ENCODE data around the gene PRMT7.
A peak's percentile ranks its signal among the peaks of the same experiment; 100 is the strongest.

The PRMT7 gene

DNA sequence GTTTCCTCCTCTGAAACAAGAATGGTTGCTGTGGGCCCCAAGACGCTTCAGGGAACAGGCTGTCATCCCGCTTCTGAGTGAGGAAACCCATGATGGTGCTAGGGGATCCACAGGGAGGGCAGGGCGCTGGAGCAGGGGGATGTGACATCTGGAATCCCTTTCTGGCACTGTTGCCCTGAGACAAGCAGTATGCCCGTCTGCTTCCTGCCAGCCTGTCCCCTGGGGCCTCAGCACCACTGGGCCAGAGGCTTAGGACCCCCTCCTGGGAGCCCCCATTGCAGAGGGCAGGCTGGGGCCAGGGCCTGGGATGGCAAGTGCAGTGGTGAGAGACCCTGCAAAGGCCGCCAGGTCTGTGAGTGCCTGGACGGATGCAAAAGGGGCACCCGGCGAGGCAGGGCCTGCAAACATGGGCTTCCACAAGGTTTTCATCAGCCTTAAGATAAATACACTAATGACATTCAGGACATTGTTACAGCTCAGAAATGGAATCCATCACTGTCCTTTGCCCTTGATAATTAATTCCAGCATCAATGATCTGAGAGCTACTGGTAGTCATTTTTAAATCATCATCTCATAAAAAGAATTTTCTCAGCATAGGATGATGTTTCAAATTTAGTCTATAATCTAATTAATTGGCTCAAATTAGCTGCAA lies 51.6 kb downstream of the PRMT7 start:
- TF ChIP-seq Cebpa-rat (IDR thresholded peaks at IDR 0.05) = no peak
- Histone ChIP-seq H4K20me1 (peaks cover 0 to 88% (median 0%) of the 10 kb centered on the region in 11 experiments; a peak in 11 of 22 replicates), H3K36me3 (peaks cover 6 to 25% (median 9%) of the 10 kb centered on the region in 11 experiments; a peak in 14 of 22 replicates), H3K27ac (peak overlapping the region in 7 of 11 experiments; percentile 39 to 87 (median 55); a peak in 12 of 22 replicates), H3K4me3 (no peak overlapping the region), H3K4me1 (peaks cover 77 to 100% (median 95%) of the 10 kb centered on the region in 10 experiments), H3K27me3 (peaks cover 0 to 40% (median 2%) of the 10 kb centered on the region in 11 experiments; a peak in 14 of 22 replicates), H3K9me3 (replicated peaks in 1 of 11) (no peaks in the 10 kb centered on the region), H3K9ac (peak overlapping the region in 9 of 11 experiments; percentile 11 to 76 (median 33); a peak in 10 of 22 replicates), H3K4me2 (peak overlapping the region; percentile 55 to 100 (median 96))

DNA sequence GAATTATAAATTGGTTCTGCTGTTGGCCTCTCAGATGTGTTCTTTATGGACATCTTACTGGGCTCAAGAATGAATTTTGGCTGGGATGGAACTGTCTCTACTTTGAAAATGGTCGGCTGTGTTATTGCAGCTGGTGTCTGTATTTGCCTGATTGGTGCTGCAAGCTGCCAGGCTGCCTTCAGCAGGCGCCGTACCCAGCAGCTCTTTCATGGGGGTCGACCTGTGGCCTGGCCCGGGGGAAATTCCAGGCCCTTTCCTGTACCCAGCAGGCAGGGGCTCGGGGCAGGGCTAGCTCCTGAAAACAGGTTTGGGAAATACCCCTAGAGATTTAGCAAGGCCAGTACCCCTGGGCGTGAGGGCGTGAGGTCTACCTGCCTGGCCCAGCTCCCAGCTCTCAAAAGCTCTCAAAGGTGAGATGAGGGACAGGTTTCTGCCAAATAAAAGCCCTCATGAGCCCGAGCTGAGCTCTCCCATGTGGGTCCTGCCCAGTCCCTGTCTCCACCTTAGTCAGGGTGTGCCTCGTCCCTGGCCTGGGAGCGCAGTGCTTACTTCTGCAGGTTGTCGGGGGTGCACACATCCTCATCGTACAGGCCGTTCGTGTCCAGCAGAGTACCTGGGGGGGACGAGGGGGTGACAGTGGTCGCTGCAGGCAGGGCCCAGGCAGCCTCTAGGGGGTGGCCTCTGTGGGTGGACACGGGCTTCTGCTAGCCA lies 52.3 kb downstream of the PRMT7 start:
- peak overlapping the region in 3 of 11 experiments; percentile 46 to 87 (median 86); a peak in 4 of 22 replicates for H3K27ac ChIP-seq
- H3K4me2 ChIP-seq = peak overlapping the region; percentile 77 to 100 (median 96); a peak in 20 of 22 replicates
- no peak overlapping the region for H3K4me3 ChIP-seq
- TF ChIP-seq Cebpa-rat (IDR thresholded peaks at IDR 0.05) = no peak
- H4K20me1 ChIP-seq = peaks cover 0 to 88% (median 0%) of the 10 kb centered on the region in 11 experiments; a peak in 10 of 22 replicates
- H3K9me3 ChIP-seq (replicated peaks in 1 of 11) = no peaks in the 10 kb centered on the region
- H3K9ac ChIP-seq = no peak overlapping the region
- H3K27me3 ChIP-seq = peaks cover 6 to 43% (median 9%) of the 10 kb centered on the region in 11 experiments; a peak in 16 of 22 replicates
- H3K4me1 ChIP-seq = peaks cover 70 to 100% (median 95%) of the 10 kb centered on the region in 10 experiments
- H3K36me3 ChIP-seq = peaks cover under 1 to 18% (median 2%) of the 10 kb centered on the region in 11 experiments; a peak in 10 of 22 replicates

- Histone ChIP-seq H3K4me2 (peak overlapping the region; percentile 77 to 100 (median 96)), H3K9ac (peak overlapping the region in 6 of 11 experiments; percentile 22 to 34 (median 30); a peak in 6 of 22 replicates), H3K4me1 (peaks cover 65 to 100% (median 95%) of the 10 kb centered on the region in 10 experiments), H4K20me1 (peaks cover 0 to 88% (median 0%) of the 10 kb centered on the region in 11 experiments; a peak in 10 of 22 replicates), H3K36me3 (peaks cover 0 to 11% (median 0%) of the 10 kb centered on the region in 11 experiments; a peak in 3 of 22 replicates), H3K9me3 (replicated peaks in 1 of 11) (no peaks in the 10 kb centered on the region), H3K27ac (peak overlapping the region in 6 of 11 experiments; percentile 6 to 87 (median 43); a peak in 9 of 22 replicates), H3K4me3 (no peak overlapping the region), H3K27me3 (peaks cover 6 to 51% (median 16%) of the 10 kb centered on the region in 11 experiments; a peak in 19 of 22 replicates)
- no peak for TF ChIP-seq Cebpa-rat (IDR thresholded peaks at IDR 0.05)
Measured at GRCh38 chr16:68363658-68364521, 53.1 kb downstream of the PRMT7 start.

DNA sequence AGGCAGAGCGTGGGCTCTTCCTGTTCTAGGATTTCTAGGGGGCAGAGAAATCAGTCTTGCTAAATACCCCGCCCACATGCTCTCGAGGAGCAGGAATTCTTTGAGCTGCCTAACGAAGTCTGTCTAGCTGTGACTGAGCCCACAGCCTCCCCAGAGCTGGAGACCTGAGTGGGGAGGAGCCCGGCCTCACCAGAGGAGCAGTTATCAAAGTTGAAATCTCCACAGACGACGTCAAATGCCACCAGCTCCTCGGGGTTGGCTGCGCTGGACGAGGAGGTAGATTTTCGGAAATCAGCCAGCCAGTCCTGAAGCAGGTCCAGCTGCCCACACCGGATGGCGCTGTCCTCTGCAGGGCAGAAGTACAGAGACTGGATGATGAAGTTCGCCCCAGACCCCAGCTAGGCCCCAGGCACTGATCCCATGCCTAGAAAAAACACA lies 53.8 kb downstream of the PRMT7 start:
- Histone ChIP-seq H3K36me3 (peaks cover 0 to 5% (median 0%) of the 10 kb centered on the region in 11 experiments; a peak in 2 of 22 replicates), H3K4me1 (peaks cover 65 to 100% (median 95%) of the 10 kb centered on the region in 10 experiments), H3K27ac (peak overlapping the region in 6 of 11 experiments; percentile 6 to 87 (median 43); a peak in 10 of 22 replicates), H3K9ac (peak overlapping the region in 5 of 11 experiments; percentile 22 to 34 (median 32); a peak in 8 of 22 replicates), H3K4me2 (peak overlapping the region; percentile 77 to 100 (median 96)), H3K27me3 (peaks cover 6 to 53% (median 16%) of the 10 kb centered on the region in 11 experiments; a peak in 19 of 22 replicates), H4K20me1 (peaks cover 0 to 86% (median 0%) of the 10 kb centered on the region in 11 experiments; a peak in 10 of 22 replicates), H3K4me3 (no peak overlapping the region), H3K9me3 (replicated peaks in 1 of 11) (no peaks in the 10 kb centered on the region)
- TF ChIP-seq Cebpa-rat (IDR thresholded peaks at IDR 0.05) = no peak

DNA sequence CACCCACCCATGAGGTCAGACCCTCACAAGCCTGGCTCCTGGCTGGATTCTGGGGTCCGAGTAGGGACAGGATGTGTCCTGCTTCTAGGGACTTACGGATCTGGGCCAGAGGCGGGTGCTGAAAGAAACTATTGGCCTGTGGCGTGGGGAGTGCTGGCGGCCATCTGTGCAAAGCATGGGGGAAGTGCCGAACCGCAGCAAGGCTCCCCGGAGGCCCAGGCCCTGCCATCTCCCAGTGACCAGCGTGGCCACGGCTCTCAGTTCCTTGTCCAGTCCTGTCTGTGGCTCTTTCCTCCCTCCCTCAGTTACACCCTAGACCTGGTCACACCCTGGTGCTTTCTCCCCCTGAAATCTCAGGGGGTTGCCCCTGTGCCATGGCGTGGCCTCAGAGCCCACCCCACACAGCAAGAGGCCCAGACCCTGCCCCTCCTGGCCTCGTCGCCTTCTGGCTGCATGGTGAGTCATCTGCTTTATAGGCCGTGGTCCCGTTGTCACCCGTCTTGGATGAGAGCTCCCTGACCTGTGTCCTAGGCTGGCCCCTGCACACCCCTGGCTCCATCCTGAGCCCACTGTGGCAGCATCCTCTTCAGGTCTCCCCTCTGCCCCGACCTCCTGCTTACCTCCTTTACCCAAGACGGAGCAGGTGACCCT lies 54.5 kb downstream of the PRMT7 start:
- Histone ChIP-seq H3K36me3 (peaks cover 0 to 5% (median 0%) of the 10 kb centered on the region in 11 experiments; a peak in 2 of 22 replicates), H3K27me3 (peaks cover 6 to 51% (median 16%) of the 10 kb centered on the region in 11 experiments; a peak in 19 of 22 replicates), H3K9ac (peak overlapping the region in 7 of 11 experiments; percentile 19 to 55 (median 28); a peak in 10 of 22 replicates), H4K20me1 (peaks cover 0 to 86% (median 0%) of the 10 kb centered on the region in 11 experiments; a peak in 11 of 22 replicates), H3K9me3 (replicated peaks in 1 of 11) (no peaks in the 10 kb centered on the region), H3K27ac (peak overlapping the region in 6 of 11 experiments; percentile 4 to 87 (median 43); a peak in 8 of 22 replicates), H3K4me3 (no peak overlapping the region; a peak in 1 of 20 replicates), H3K4me2 (peak overlapping the region; percentile 77 to 100 (median 96)), H3K4me1 (peaks cover 65 to 100% (median 95%) of the 10 kb centered on the region in 10 experiments)
- TF ChIP-seq Cebpa-rat (IDR thresholded peaks at IDR 0.05) = no peak

DNA sequence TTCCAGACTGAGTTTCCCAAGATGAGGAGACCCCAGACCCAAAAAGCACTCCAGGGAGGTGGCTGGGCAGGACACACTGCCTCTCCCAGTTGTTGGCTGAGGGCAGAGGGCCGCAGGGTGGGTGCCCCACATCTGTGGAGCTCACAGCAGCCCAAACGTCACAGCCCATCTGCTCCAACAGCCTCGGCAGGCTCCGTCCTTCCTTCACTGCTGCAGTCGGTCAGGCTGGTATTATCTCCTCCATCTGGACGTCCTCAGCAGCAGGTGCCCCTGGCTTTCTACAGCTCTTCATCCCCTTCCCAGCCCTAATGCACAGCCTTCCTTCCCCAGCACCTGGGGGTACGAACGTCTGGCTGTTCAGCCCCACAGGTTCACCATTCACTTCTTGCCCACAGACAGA lies 55.2 kb downstream of the PRMT7 start:
- Histone ChIP-seq H3K27ac (peak overlapping the region in 2 of 11 experiments; percentile 46 to 62; a peak in 2 of 22 replicates), H4K20me1 (peaks cover 0 to 86% (median 0%) of the 10 kb centered on the region in 11 experiments; a peak in 11 of 22 replicates), H3K9me3 (replicated peaks in 1 of 11) (no peaks in the 10 kb centered on the region), H3K9ac (peak overlapping the region in 1 of 11 experiments; percentile 27; a peak in 1 of 22 replicates), H3K36me3 (no peaks in the 10 kb centered on the region), H3K4me3 (no peak overlapping the region), H3K4me2 (peak overlapping the region; percentile 77 to 100 (median 96)), H3K4me1 (peaks cover 65 to 100% (median 95%) of the 10 kb centered on the region in 10 experiments), H3K27me3 (peaks cover 8 to 51% (median 20%) of the 10 kb centered on the region in 11 experiments; a peak in 20 of 22 replicates)
- TF ChIP-seq Cebpa-rat (IDR thresholded peaks at IDR 0.05) = no peak

DNA sequence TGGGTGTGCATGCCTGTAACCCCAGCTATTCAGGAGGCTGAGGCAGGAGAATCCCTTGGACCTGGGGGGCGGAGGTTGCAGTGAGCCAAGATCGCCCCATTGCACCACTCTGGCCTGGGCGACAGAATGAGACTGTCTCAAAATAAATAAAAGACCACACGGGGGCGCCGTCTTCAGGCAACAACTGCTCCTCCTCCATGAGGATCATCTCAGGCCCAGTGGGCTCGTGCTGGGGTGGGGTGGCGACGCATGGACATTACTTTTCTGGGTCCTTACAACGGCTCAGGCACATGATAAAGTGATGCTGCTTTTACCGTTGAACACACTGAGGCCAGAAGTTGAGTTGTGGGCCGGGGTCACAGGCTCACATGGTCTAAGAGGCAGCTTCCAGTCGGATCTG lies 56.2 kb downstream of the PRMT7 start:
- H4K20me1 ChIP-seq = peaks cover 0 to 86% (median 0%) of the 10 kb centered on the region in 11 experiments; a peak in 11 of 22 replicates
- H3K4me3 ChIP-seq = no peak overlapping the region
- no peak for TF ChIP-seq Cebpa-rat (IDR thresholded peaks at IDR 0.05)
- H3K36me3 ChIP-seq = no peaks in the 10 kb centered on the region
- no peak overlapping the region for H3K9ac ChIP-seq
- peak overlapping the region in 8 of 11 experiments; percentile 57 to 94 (median 84); a peak in 15 of 22 replicates for H3K4me2 ChIP-seq
- H3K27me3 ChIP-seq = peaks cover 10 to 58% (median 30%) of the 10 kb centered on the region in 11 experiments; a peak in 20 of 22 replicates
- H3K27ac ChIP-seq = no peak overlapping the region
- peaks cover 68 to 100% (median 95%) of the 10 kb centered on the region in 10 experiments for H3K4me1 ChIP-seq
- no peaks in the 10 kb centered on the region for H3K9me3 ChIP-seq (replicated peaks in 1 of 11)
